Tibial nerve (tissue), 4 donors: ENCODE data around the gene S100A6.

Source experiments
- EP300 ChIP-seq, 2 donors: sonication (generic); formaldehyde crosslinking; IDR thresholded peaks; one replicate each; pipeline ENCODE4 v1.6.1; 2017; ENCODE audit warnings: antibody characterized with exemption in 2 of 2, mild to moderate bottlenecking in 1 of 2
- POLR2A ChIP-seq, 2 donors: fragments of 450-650 bp; IDR thresholded peaks; one replicate each; pipeline ENCODE4 v1.6.1; 2017; ENCODE audit warnings: antibody characterized with exemption in 2 of 2, mild to moderate bottlenecking in 2 of 2, moderate library complexity in 2 of 2
- TF ChIP-seq, protein P1 (sequence below), 5 experiments: fragments of 200-600 bp in 3 of 5; fragments of 450-650 bp in 2 of 5; sonication (generic) in 3 of 5; IDR thresholded peaks; one replicate each; pipeline ENCODE4 v1.5.1; 2016 to 2019; ENCODE audit warnings: antibody characterized with exemption in 5 of 5, mild to moderate bottlenecking in 3 of 5, moderate library complexity in 2 of 5

DNA sequence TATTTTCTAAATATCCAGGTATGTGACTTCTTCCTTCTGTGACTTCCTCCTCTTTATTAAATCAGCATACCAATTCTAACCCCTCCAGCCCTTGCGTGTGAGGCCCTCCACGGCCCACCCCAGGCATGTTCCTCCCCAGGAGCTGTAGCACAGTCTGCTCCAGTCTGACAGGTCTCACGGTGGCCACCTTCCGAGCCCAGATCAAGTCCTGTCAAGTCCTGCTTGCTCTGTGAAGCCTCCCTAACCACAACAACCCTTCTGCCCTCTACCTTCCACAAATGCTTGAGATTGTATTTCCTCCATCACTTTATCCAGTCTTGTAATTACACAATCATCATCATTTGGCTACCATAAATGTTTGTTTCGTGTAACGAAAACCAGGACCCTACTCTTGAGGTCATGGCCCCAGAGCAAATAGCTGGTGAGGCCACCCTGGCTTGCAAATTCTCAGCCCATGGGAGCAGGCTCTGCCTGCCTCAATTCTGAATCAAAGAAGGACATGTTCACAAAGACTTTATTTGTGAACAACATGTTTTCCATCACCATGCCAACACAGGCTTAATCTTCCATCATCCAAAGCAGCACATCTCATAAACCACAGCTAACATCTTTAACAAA, 42.3 kb downstream of the S100A6 start:
- TF ChIP-seq, protein P1, sequence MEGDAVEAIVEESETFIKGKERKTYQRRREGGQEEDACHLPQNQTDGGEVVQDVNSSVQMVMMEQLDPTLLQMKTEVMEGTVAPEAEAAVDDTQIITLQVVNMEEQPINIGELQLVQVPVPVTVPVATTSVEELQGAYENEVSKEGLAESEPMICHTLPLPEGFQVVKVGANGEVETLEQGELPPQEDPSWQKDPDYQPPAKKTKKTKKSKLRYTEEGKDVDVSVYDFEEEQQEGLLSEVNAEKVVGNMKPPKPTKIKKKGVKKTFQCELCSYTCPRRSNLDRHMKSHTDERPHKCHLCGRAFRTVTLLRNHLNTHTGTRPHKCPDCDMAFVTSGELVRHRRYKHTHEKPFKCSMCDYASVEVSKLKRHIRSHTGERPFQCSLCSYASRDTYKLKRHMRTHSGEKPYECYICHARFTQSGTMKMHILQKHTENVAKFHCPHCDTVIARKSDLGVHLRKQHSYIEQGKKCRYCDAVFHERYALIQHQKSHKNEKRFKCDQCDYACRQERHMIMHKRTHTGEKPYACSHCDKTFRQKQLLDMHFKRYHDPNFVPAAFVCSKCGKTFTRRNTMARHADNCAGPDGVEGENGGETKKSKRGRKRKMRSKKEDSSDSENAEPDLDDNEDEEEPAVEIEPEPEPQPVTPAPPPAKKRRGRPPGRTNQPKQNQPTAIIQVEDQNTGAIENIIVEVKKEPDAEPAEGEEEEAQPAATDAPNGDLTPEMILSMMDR (IDR thresholded peaks at IDR 0.05): no peak
- TF ChIP-seq POLR2A (IDR thresholded peaks at IDR 0.05) (no peak), EP300 (IDR thresholded peaks at IDR 0.05) (no peak)
